Spleen (tissue), 7 donors: ENCODE results near the gene TCF12.

Source experiments
- POLR2A ChIP-seq, 3 donors: fragments of 450-650 bp; IDR thresholded peaks; one replicate each; pipeline ENCODE4 v1.5.1; 2017; ENCODE audit warnings: antibody characterized with exemption in 3 of 3, mild to moderate bottlenecking in 1 of 3
- POLR2AphosphoS5 ChIP-seq, 3 donors: sonication (generic); formaldehyde crosslinking; IDR thresholded peaks; one replicate each; pipeline ENCODE4 v1.5.1; 2017; ENCODE audit warnings: antibody characterized with exemption in 3 of 3
- TF ChIP-seq, protein P1 (sequence below), 11 experiments: fragments of 200-600 bp in 7 of 11; fragments of 450-650 bp in 4 of 11; sonication (generic) in 4 of 11; IDR thresholded peaks in 8 of 11; conservative IDR thresholded peaks in 3 of 11; 1 replicate in 7 of 11; 2 replicates in 4 of 11; pipeline versions ENCODE4 v1.4.0 to v1.8.0; 2016 to 2021; ENCODE audit warnings: antibody characterized with exemption in 11 of 11, inconsistent platforms in 4 of 11, mild to moderate bottlenecking in 1 of 11
- donor health status: DM: no; HTN: no; CAD: no; lungs with moderate emphysema.
- donor health status: DM: no; HTN: no; CAD: no.
- donor health status: DM: no; HTN: no; CAD: no.

DNA sequence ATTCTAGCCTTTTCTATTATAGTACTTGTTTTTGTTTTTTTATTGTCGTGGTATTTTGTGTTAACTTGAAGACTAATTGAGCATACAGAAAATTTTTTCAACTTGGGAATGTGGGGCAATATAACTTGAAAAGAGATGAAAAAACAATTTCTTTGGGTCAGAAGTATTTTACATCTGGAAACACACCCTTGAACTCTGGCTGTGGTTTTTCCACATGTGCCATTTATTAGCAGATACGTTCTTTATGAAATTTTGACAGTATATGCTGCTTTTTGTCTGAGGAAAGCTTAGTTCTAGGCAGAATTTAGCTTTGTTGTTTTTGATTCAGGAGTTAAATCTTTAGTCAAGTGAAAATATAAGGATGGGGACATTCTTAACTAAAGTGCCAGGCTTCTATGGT lies 44.7 kb downstream of the TCF12 start:
- TF ChIP-seq, protein P1, sequence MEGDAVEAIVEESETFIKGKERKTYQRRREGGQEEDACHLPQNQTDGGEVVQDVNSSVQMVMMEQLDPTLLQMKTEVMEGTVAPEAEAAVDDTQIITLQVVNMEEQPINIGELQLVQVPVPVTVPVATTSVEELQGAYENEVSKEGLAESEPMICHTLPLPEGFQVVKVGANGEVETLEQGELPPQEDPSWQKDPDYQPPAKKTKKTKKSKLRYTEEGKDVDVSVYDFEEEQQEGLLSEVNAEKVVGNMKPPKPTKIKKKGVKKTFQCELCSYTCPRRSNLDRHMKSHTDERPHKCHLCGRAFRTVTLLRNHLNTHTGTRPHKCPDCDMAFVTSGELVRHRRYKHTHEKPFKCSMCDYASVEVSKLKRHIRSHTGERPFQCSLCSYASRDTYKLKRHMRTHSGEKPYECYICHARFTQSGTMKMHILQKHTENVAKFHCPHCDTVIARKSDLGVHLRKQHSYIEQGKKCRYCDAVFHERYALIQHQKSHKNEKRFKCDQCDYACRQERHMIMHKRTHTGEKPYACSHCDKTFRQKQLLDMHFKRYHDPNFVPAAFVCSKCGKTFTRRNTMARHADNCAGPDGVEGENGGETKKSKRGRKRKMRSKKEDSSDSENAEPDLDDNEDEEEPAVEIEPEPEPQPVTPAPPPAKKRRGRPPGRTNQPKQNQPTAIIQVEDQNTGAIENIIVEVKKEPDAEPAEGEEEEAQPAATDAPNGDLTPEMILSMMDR (IDR thresholded peaks at IDR 0.05 in 8 of 11, conservative IDR thresholded peaks at IDR 0.05 in 3 of 11), result no peak
- TF ChIP-seq POLR2AphosphoS5 (IDR thresholded peaks at IDR 0.05), result no peak
- no peak for TF ChIP-seq POLR2A (IDR thresholded peaks at IDR 0.05)
